Endothelial cell of umbilical vein (primary cell): ENCODE results near the gene MS4A4A. TPM values are rescaled to one million over a fixed set of nuclear protein-coding genes. Genes with fewer than 3 reads are reported as not detected.

ENCODE experiments used
- BruUV-seq: library from RNA; stranded (reverse); fragments of 400-500 nt; replicated peaks from 2 replicates; lab custom pipeline; 2021; lab: Mats Ljungman, UMichigan
- CTCF ChIA-PET: fragments of 300-600, 350-600 bp; sonication (Branson Sonifier 250); formaldehyde crosslinking; loops from one replicate; lab custom pipeline; 2021; ENCODE audit warnings: antibody characterized with exemption, inconsistent platforms; lab: Charles Lee
- POLR2A ChIA-PET: fragments of 300-600, 350-600 bp; sonication (Branson Sonifier 250); formaldehyde crosslinking; loops from one replicate; lab custom pipeline; 2021; ENCODE audit warnings: antibody characterized with exemption, inconsistent platforms; lab: Charles Lee
- DNase-seq: peaks from one replicate; pipeline ENCODE4 v3.0.0-alpha.2; 2011; ENCODE audit warnings: low read depth, low spot score
- FAIRE-seq: peaks from 2 replicates; lab custom pipeline; 2011; peaks lifted over from hg19 to GRCh38; lab: Jason Lieb, UNC
- H2AFZ ChIP-seq: 2 replicates; pipeline ENCODE4 v1.6.0; 2012; ENCODE audit warnings: low read depth, low read length, control low read depth, inconsistent platforms
- H3K27ac ChIP-seq: 2 replicates; pipeline ENCODE4 v1.5.1; 2011; ENCODE audit warnings: low read depth, mild to moderate bottlenecking, control low read depth, low read length, moderate library complexity; ENCODE audit not compliant: insufficient read depth
- H3K27me3 ChIP-seq, 2 experiments: 2 replicates each; pipeline versions ENCODE4 v1.6.0 to v1.6.1; 2011; ENCODE audit warnings: low read length in 2 of 2, mixed read lengths in 1 of 2; ENCODE audit not compliant: control insufficient read depth in 2 of 2, insufficient read depth in 2 of 2
- H3K36me3 ChIP-seq, 2 experiments: 2 replicates in 1 of 2; 3 replicates in 1 of 2; pipeline ENCODE4 v1.5.1; 2011; ENCODE audit warnings: low read length in 2 of 2, mild to moderate bottlenecking in 1 of 2, moderate library complexity in 1 of 2; ENCODE audit not compliant: control insufficient read depth in 2 of 2, insufficient read depth in 2 of 2; ENCODE audit errors: extremely low read depth in 1 of 2
- H3K4me1 ChIP-seq: 3 replicates; pipeline ENCODE4 v1.5.1; 2011; ENCODE audit warnings: mild to moderate bottlenecking, low read length; ENCODE audit not compliant: control insufficient read depth, insufficient read depth; ENCODE audit errors: extremely low read depth
- H3K4me2 ChIP-seq: 2 replicates; pipeline ENCODE4 v1.6.1; 2011; ENCODE audit warnings: low read length, control low read depth, mixed read lengths; ENCODE audit not compliant: insufficient read depth
- H3K4me3 ChIP-seq, 3 experiments: fragments of 200-600 bp in 1 of 3; sonication (generic), shearing (Covaris generic) in 1 of 3; replicated peaks in 1 of 3; 2 replicates each; pipeline ENCODE4 v1.5.1; 2011 to 2016; ENCODE audit warnings: control low read depth in 3 of 3, low read length in 3 of 3, mild to moderate bottlenecking in 2 of 3, inconsistent platforms in 1 of 3, low read depth in 1 of 3, moderate library complexity in 1 of 3; ENCODE audit not compliant: insufficient read depth in 1 of 3
- H3K79me2 ChIP-seq: 2 replicates; pipeline ENCODE4 v1.6.0; 2012; ENCODE audit warnings: low read length, inconsistent platforms; ENCODE audit not compliant: control insufficient read depth, insufficient read depth
- H3K9ac ChIP-seq: replicated peaks from 2 replicates; pipeline ENCODE3; 2011; ENCODE audit warnings: low read length, control low read depth; ENCODE audit not compliant: insufficient read depth; ENCODE audit errors: extremely low read depth
- H3K9me1 ChIP-seq: replicated peaks from 3 replicates; pipeline ENCODE4 v1.6.0; 2011; ENCODE audit warnings: mild to moderate bottlenecking, low read length; ENCODE audit not compliant: control insufficient read depth, insufficient read depth; ENCODE audit errors: extremely low read depth
- H3K9me3 ChIP-seq: replicated peaks from 2 replicates; pipeline ENCODE4 v1.5.1; 2012; ENCODE audit warnings: low read length, inconsistent platforms; ENCODE audit not compliant: control insufficient read depth, insufficient read depth
- H4K20me1 ChIP-seq: replicated peaks from 2 replicates; pipeline ENCODE3; 2011; ENCODE audit warnings: mild to moderate bottlenecking, low read length; ENCODE audit not compliant: control insufficient read depth, insufficient read depth; ENCODE audit errors: extremely low read depth
- CTCF ChIP-seq, 2 donors: IDR thresholded peaks; 1 replicate in 1 of 2; 2 replicates in 1 of 2; pipeline ENCODE4 v1.5.1; 2011; ENCODE audit warnings: low read length in 2 of 2, mild to moderate bottlenecking in 2 of 2, moderate library complexity in 2 of 2, control low read depth in 1 of 2, inconsistent platforms in 1 of 2, low read depth in 1 of 2; ENCODE audit not compliant: insufficient read depth in 1 of 2; ENCODE audit errors: extremely low read depth in 1 of 2
- EZH2 ChIP-seq: IDR thresholded peaks from 2 replicates; pipeline ENCODE4 v1.6.1; 2012; ENCODE audit warnings: borderline replicate concordance, low read depth, mild to moderate bottlenecking, moderate library complexity, low read length, inconsistent platforms; ENCODE audit not compliant: severe bottlenecking
- FOS ChIP-seq: IDR thresholded peaks from 2 replicates; pipeline ENCODE4 v1.6.1; 2011; ENCODE audit warnings: mild to moderate bottlenecking, low read length, moderate library complexity, borderline replicate concordance; ENCODE audit not compliant: insufficient read depth
- GATA2 ChIP-seq: IDR thresholded peaks from 2 replicates; pipeline ENCODE4 v1.7.0; 2011; ENCODE audit warnings: low read depth, mild to moderate bottlenecking, moderate library complexity, mixed read lengths, low read length; ENCODE audit not compliant: insufficient read length, insufficient read depth
- JUN ChIP-seq: IDR thresholded peaks from 2 replicates; pipeline ENCODE4 v1.6.1; 2011; ENCODE audit warnings: borderline replicate concordance, low read depth; ENCODE audit not compliant: insufficient read length, insufficient read depth
- MAX ChIP-seq: IDR thresholded peaks from 2 replicates; pipeline ENCODE4 v1.6.1; 2011; ENCODE audit not compliant: insufficient read depth, insufficient read length
- MYC ChIP-seq: IDR thresholded peaks from one replicate; pipeline ENCODE4 v1.6.1; 2011; ENCODE audit warnings: mild to moderate bottlenecking, low read depth, low read length
- POLR2A ChIP-seq: IDR thresholded peaks from 2 replicates; pipeline ENCODE4 v1.6.1; 2012; ENCODE audit warnings: low read depth, mild to moderate bottlenecking, control low read depth, low read length
- POLR2AphosphoS5 ChIP-seq: IDR thresholded peaks from 2 replicates; pipeline ENCODE4 v1.6.1; 2012; ENCODE audit warnings: low read depth, mild to moderate bottlenecking, control low read depth, low read length, moderate library complexity; ENCODE audit not compliant: insufficient read depth
- dilution Hi-C: fragments of 300-500 bp; cut with MboI; formaldehyde crosslinking; loops from one replicate; pipeline ENCODE4 v1.15.0; 2019; ENCODE audit warnings: low sequenced_read_pairs; ENCODE audit not compliant: extremely low pct_ligation_motif_present
- intact Hi-C: fragments of 100-400 bp; cut with micrococcal nuclease; formaldehyde crosslinking; loops from one replicate; pipeline ENCODE4 v1.10.0; 2022
- polyA plus RNA-seq, 4 experiments: library from polyadenylated mRNA; depleted of rRNA in 3 of 4; stranded (reverse) in 3 of 4; unstranded in 1 of 4; fragments of >200 nt; gene quantifications; 2 replicates each; pipeline versions ENCODE4 v1.2.1 to v1.2.3, GENCODE V29; 2011 to 2012; ENCODE audit warnings: missing spikeins in 1 of 4
- total RNA-seq: library from RNA; stranded (reverse); gene quantifications from 2 replicates; pipeline ENCODE4 v1.2.3, GENCODE V29; 2021

MS4A4A gene
- total and polyA plus RNA-seq, 2 donors (not counting 3 experiments of a cell fraction or from before 2014, with no cell fraction given), result 0.19 TPM; not detected in 1

GRCh38 chr11:60303661-60304060 lies 23.2 kb downstream of the MS4A4A start:
- Histone ChIP-seq H2AFZ (no peak overlapping the region), H3K9me1 (no peaks in the 10 kb centered on the region), H3K27ac (no peak overlapping the region), H3K27me3 (no peaks in the 10 kb centered on the region), H3K9me3 (no peaks in the 10 kb centered on the region), H3K4me3 (no peak overlapping the region), H3K4me2 (no peak overlapping the region), H4K20me1 (no peaks in the 10 kb centered on the region), H3K4me1 (peaks cover 9% of the 10 kb centered on the region), H3K79me2 (no peaks in the 10 kb centered on the region), H3K9ac (no peak overlapping the region), H3K36me3 (no peaks in the 10 kb centered on the region)
- DNase-seq, result no peak
- intact Hi-C loops, result no loop called here
- ChIA-PET CTCF (interaction anchor here (2.1 kb wide), 1 partner anchor 60 kb away, joined by 5 read pairs; no protein-coding TSS in a partner anchor), POLR2A (no interaction called here)
- FAIRE-seq, result no peak
- dilution Hi-C loops, result no loop called here
- TF ChIP-seq CTCF (IDR thresholded peaks at IDR 0.05; ENCODE audit: extremely low read depth in 1 of 2, insufficient read depth in 1 of 2, low read depth in 1 of 2, low read length in 2 of 2) (no peak), POLR2AphosphoS5 (no peak), GATA2 (no peak), MYC (no peak), FOS (no peak), MAX (no peak), EZH2 (no peak), POLR2A (no peak), JUN (no peak)
- no TSS peak for BruUV-seq
